ENCODE data around the gene CGB1. TPM values are rescaled to one million over a fixed set of nuclear protein-coding genes. Genes with fewer than 3 reads are reported as not detected.
"Not testable (repeated sequence)": the region's sequence is repeated elsewhere in the genome, so short reads cannot be mapped to it uniquely, and the experiment has no call there.

CGB1 gene
- total and polyA plus RNA-seq, 9 of the 15 experiments (the other 6 are each of a cell fraction or from before 2014, with no cell fraction given): not detected

- H2AFZ ChIP-seq (ENCODE audit: low read depth, low read length); H3K79me2 ChIP-seq (ENCODE audit: control insufficient read depth, insufficient read depth, low read length); BruUV-seq (replicated peaks); H3K36me3 ChIP-seq (ENCODE audit: control insufficient read depth, insufficient read depth, low read length); H3K9me3 ChIP-seq (replicated peaks; ENCODE audit: control insufficient read depth, insufficient read depth, low read depth, low read length); H3K27ac ChIP-seq (ENCODE audit: extremely low read depth, low read depth, low read length); CTCF ChIA-PET (ENCODE audit: low intra/inter-chr PET ratio); H3K4me3 ChIP-seq; DNase-seq (ENCODE audit: extremely low read depth in 1 of 4, low spot score in 3 of 4); H3K9ac ChIP-seq (ENCODE audit: insufficient read depth in 1 of 2, low read depth in 2 of 2, low read length in 2 of 2); H3K27me3 ChIP-seq (ENCODE audit: control insufficient read depth in 2 of 2, insufficient read depth in 2 of 2, low read length in 2 of 2); H3K9me1 ChIP-seq (ENCODE audit: control insufficient read depth, insufficient read depth, low read length); POLR2A ChIA-PET; in situ Hi-C loops (cut with MboI); ATAC-seq; H4K20me1 ChIP-seq (replicated peaks; ENCODE audit: control insufficient read depth, insufficient read depth, low read length); FAIRE-seq; H3K4me2 ChIP-seq (ENCODE audit: insufficient read depth, low read length); intact Hi-C loops (cut with micrococcal nuclease): not testable (repeated sequence)
- H3K4me1 ChIP-seq (replicated peaks in 1 of 2; ENCODE audit: control insufficient read depth in 2 of 2, insufficient read depth in 2 of 2, low read length in 2 of 2): peaks cover 6 to 16% of the 10 kb centered on the region in 2 experiments; a peak in 4 of 5 replicates
- WGBS (ENCODE audit: insufficient coverage, low coverage, missing lambda C conversion rate): 0% methylated on average over 2 of the region's 6 CpGs
These were observed 11.6 kb downstream of the CGB1 start for GRCh38 chr19:49025088-49025487.

- H3K9me3 ChIP-seq (replicated peaks; ENCODE audit: control insufficient read depth, insufficient read depth, low read depth, low read length); intact Hi-C loops (cut with micrococcal nuclease); H3K9me1 ChIP-seq (ENCODE audit: control insufficient read depth, insufficient read depth, low read length); H3K27ac ChIP-seq (ENCODE audit: extremely low read depth, low read depth, low read length); H3K4me3 ChIP-seq; POLR2A ChIA-PET; H4K20me1 ChIP-seq (replicated peaks; ENCODE audit: control insufficient read depth, insufficient read depth, low read length); FAIRE-seq; H2AFZ ChIP-seq (ENCODE audit: low read depth, low read length); in situ Hi-C loops (cut with MboI); CTCF ChIA-PET (ENCODE audit: low intra/inter-chr PET ratio); H3K27me3 ChIP-seq (ENCODE audit: control insufficient read depth in 2 of 2, insufficient read depth in 2 of 2, low read length in 2 of 2); DNase-seq (ENCODE audit: extremely low read depth in 1 of 4, low spot score in 3 of 4); H3K36me3 ChIP-seq (ENCODE audit: control insufficient read depth, insufficient read depth, low read length); H3K4me2 ChIP-seq (ENCODE audit: insufficient read depth, low read length); H3K9ac ChIP-seq (ENCODE audit: insufficient read depth in 1 of 2, low read depth in 2 of 2, low read length in 2 of 2); BruUV-seq (replicated peaks); ATAC-seq; H3K79me2 ChIP-seq (ENCODE audit: control insufficient read depth, insufficient read depth, low read length): not testable (repeated sequence)
- peaks cover 6 to 19% of the 10 kb centered on the region in 2 experiments; a peak in 4 of 5 replicates for H3K4me1 ChIP-seq (replicated peaks in 1 of 2; ENCODE audit: control insufficient read depth in 2 of 2, insufficient read depth in 2 of 2, low read length in 2 of 2)
- 3% methylated on average over 9 of the region's 15 CpGs for WGBS (ENCODE audit: insufficient coverage, low coverage, missing lambda C conversion rate)
These were observed 12.5 kb downstream of the CGB1 start, which contains the start of gene CGB3 for GRCh38 chr19:49024233-49024632. TSS of gene CGB3 (minus strand) at chr19:49024333. CDS start at chr19:49023971, 362 bp downstream.

All from K562 (cell line).